ENCODE results near the gene BMPR1B.
"Not testable (repeated sequence)": the region's sequence is repeated elsewhere in the genome, so short reads cannot be mapped to it uniquely, and the experiment has no call there.

BMPR1B gene

GRCh38 chr4:94841166-94841863 is 83.6 kb downstream of the BMPR1B start:
- DNase-seq = not testable (repeated sequence)

GRCh38 chr4:94841864-94842221 is 84.1 kb downstream of the BMPR1B start:
- no peak for DNase-seq

- no peak for DNase-seq
Measured at GRCh38 chr4:94843216-94843615, 85.5 kb downstream of the BMPR1B start.

GRCh38 chr4:94848326-94848725 is 90.6 kb downstream of the BMPR1B start:
- no peak for DNase-seq

GRCh38 chr4:94849901-94850300 is 92.1 kb downstream of the BMPR1B start:
- no peak for DNase-seq

- DNase-seq = no peak
Measured at GRCh38 chr4:94852616-94853015, 94.9 kb downstream of the BMPR1B start.

GRCh38 chr4:94856030-94856429 is 98.3 kb downstream of the BMPR1B start:
- DNase-seq = no peak

GRCh38 chr4:94870146-94870545 is 112.4 kb downstream of the BMPR1B start:
- no peak for DNase-seq

GRCh38 chr4:94871644-94872305 is 114.0 kb downstream of the BMPR1B start:
- no peak for DNase-seq

GRCh38 chr4:94877973-94878372 is 120.2 kb downstream of the BMPR1B start:
- DNase-seq = no peak

GRCh38 chr4:94880956-94881355 is 123.2 kb downstream of the BMPR1B start:
- DNase-seq = no peak

- no peak for DNase-seq
Measured at GRCh38 chr4:94882756-94883155, 125.0 kb downstream of the BMPR1B start.

GRCh38 chr4:94887027-94887426 is 129.3 kb downstream of the BMPR1B start:
- DNase-seq = no peak

- DNase-seq = no peak
Measured at GRCh38 chr4:94889523-94889922, 131.8 kb downstream of the BMPR1B start.

- no peak for DNase-seq
Measured at GRCh38 chr4:94889946-94890345, 132.2 kb downstream of the BMPR1B start.

- DNase-seq = no peak
Measured at GRCh38 chr4:94890579-94890978, 132.8 kb downstream of the BMPR1B start.

- DNase-seq = no peak
Measured at GRCh38 chr4:94892051-94892450, 134.3 kb downstream of the BMPR1B start.

GRCh38 chr4:94895081-94895480 is 137.3 kb downstream of the BMPR1B start:
- no peak for DNase-seq

- DNase-seq = no peak
Measured at GRCh38 chr4:94897023-94897422, 139.3 kb downstream of the BMPR1B start.

GRCh38 chr4:94905511-94905910 is 147.8 kb downstream of the BMPR1B start:
- no peak for DNase-seq

GRCh38 chr4:94909645-94910044 is 151.9 kb downstream of the BMPR1B start:
- DNase-seq = no peak

GRCh38 chr4:94911106-94911505 is 153.4 kb downstream of the BMPR1B start:
- no peak for DNase-seq

GRCh38 chr4:94912606-94913005 is 154.9 kb downstream of the BMPR1B start:
- DNase-seq = no peak

GRCh38 chr4:94913316-94913715 is 155.6 kb downstream of the BMPR1B start:
- DNase-seq = no peak

- DNase-seq = no peak
Measured at GRCh38 chr4:94917146-94917545, 159.4 kb downstream of the BMPR1B start.

Measured in suppressor macrophage treated with lipopolysaccharide for 4 hours (primary cell).